Activated naive CD8-positive, alpha-beta T cell treated with anti-CD3 and anti-CD28 coated beads for 36 hours (primary cell): Measurements from ENCODE around the gene SRI. TPM values are rescaled to one million over a fixed set of nuclear protein-coding genes. Genes with fewer than 3 reads are reported as not detected.
"Not testable (repeated sequence)": the region's sequence is repeated elsewhere in the genome, so short reads cannot be mapped to it uniquely, and the experiment has no call there.

Experiments
- DNase-seq: peaks from one replicate; pipeline ENCODE4 v3.0.0; 2021
- H3K27ac Mint-ChIP-seq: one replicate; pipeline ENCODE4 v1.8.0; 2022; ENCODE audit warnings: mild to moderate bottlenecking, moderate library complexity, mixed read lengths
- H3K27me3 Mint-ChIP-seq: one replicate; pipeline ENCODE4 v1.8.0; 2022; ENCODE audit warnings: mild to moderate bottlenecking, mixed read lengths
- H3K36me3 Mint-ChIP-seq: one replicate; pipeline ENCODE4 v1.8.0; 2021; ENCODE audit warnings: mild to moderate bottlenecking, mixed read lengths
- H3K4me1 Mint-ChIP-seq: one replicate; pipeline ENCODE4 v1.8.0; 2021; ENCODE audit warnings: mixed read lengths
- H3K4me3 Mint-ChIP-seq: one replicate; pipeline ENCODE4 v1.8.0; 2022; ENCODE audit warnings: mild to moderate bottlenecking, moderate library complexity, mixed read lengths
- H3K9me3 Mint-ChIP-seq: one replicate; pipeline ENCODE4 v1.8.0; 2022; ENCODE audit warnings: mixed read lengths
- total RNA-seq, 2 experiments: library from RNA; stranded (reverse); gene quantifications; one replicate each; pipeline ENCODE4 v1.2.3, GENCODE V29; 2021

Gene SRI, protein sequence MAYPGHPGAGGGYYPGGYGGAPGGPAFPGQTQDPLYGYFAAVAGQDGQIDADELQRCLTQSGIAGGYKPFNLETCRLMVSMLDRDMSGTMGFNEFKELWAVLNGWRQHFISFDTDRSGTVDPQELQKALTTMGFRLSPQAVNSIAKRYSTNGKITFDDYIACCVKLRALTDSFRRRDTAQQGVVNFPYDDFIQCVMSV
- total RNA-seq, result 100 to 1,000 TPM; 201 to 206 TPM

DNA sequence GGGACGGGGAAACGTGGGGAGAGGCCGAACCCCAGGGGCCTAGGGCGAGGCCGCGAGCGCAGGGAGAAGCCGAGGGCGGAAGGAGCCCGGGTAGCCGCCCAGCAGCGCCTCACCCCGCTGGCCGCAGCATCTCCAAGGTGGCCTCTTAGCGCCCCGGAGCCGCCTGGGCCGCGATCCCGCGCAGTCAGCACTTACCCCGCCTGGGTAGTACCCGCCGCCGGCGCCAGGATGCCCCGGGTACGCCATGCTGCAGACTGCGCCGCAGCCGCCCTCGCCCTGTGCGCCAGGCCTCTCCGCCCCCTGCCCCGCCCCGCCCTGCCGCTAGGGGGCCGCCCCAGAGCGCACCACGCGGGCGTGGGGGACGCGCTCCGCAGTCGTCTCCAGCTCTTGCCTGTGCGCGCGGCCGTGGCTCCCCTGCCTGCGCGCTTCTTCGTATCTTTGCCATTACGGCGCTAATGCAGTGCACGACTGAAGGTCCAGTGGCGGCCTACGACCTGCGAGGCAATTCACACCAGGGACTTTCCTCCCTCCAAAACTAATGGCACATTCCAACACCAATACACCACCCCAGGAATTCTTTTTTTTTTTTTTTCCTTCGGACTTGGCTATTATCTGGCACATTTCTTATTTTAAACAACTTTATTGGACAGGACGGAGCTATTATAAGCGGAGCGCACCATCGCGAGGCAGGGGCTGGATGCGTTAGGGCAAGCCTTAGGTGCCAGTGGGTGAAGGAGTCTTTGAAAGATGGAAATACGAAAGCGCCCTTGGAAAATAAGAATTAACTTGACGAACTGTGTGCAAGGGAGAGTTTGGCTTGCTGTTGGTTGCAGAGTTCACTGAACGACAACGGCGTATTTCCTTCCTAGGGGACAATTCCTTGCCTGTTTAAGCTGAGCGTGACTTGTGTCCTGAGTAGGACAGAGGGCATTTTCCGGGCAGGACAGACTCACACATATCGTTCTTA is at the start of gene SRI:
Gene SRI, minus strand, starts transcription at position 258 of the 967 bp plus-strand sequence. Its CDS starts 12 bp downstream, at position 246.
- Mint-ChIP-seq H3K4me3 (peak within 1 kb of the TSS; percentile 99), H3K27ac (peak within 1 kb of the TSS; percentile 94), H3K27me3 (no peaks in the 10 kb centered on the region), H3K4me1 (peaks cover 28% of the 10 kb centered on the region), H3K36me3 (peaks cover 16% of the 10 kb centered on the region), H3K9me3 (no peaks in the 10 kb centered on the region)
- peak; percentile 95 for DNase-seq

DNA sequence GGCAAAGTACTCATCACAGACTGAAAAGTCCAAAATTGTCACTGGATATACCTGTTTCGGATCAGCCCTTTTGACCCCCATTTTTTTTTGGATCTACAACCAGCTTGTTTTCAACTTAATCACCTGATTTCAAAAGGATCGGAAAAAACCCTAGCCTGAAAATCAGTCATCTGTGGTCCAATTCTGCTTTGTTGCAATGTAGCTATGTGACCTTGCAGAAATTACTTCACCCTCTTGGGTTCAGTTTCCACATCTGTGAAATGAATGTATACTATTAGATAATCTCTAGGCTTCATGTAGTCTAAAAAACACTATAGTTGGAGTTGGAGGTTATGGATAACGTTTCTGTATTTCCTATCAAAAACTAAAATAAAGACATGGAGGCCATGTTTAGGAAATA is 49.7 kb upstream of the SRI start:
- H3K36me3 Mint-ChIP-seq, result no peaks in the 10 kb centered on the region

DNA sequence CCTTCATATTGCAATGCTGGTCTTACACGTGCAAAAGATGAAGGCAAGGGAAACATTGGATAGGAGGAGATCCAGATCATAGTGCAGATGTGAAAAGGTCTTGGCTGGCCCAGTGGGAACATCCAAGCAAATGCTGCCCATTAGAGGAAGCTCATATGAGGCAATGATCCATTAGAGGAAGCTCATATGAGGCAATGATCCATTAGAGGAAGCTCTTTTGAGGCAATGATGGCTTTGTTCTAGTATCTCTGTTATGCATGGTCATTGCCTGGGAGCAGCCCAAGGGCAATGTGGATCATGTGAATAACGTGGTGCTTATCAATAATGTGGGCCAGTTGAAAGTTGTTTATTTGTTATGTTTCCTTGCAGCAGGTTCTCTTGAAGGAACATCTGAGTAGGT is 49.0 kb upstream of the SRI start:
- H3K27me3 Mint-ChIP-seq, result peaks cover 12% of the 10 kb centered on the region
- no peaks in the 10 kb centered on the region for H3K9me3 Mint-ChIP-seq
- DNase-seq, result no peak
- H3K4me1 Mint-ChIP-seq, result no peaks in the 10 kb centered on the region
- no peaks in the 10 kb centered on the region for H3K36me3 Mint-ChIP-seq
- no peak overlapping the region for H3K4me3 Mint-ChIP-seq
- H3K27ac Mint-ChIP-seq, result no peak overlapping the region

More for the DNA sequence above, 49.7 kb upstream of the SRI start:
- Mint-ChIP-seq H3K4me3 (no peak overlapping the region), H3K4me1 (no peaks in the 10 kb centered on the region), H3K9me3 (no peaks in the 10 kb centered on the region), H3K27me3 (peaks cover 10% of the 10 kb centered on the region), H3K27ac (no peak overlapping the region)
- no peak for DNase-seq

DNA sequence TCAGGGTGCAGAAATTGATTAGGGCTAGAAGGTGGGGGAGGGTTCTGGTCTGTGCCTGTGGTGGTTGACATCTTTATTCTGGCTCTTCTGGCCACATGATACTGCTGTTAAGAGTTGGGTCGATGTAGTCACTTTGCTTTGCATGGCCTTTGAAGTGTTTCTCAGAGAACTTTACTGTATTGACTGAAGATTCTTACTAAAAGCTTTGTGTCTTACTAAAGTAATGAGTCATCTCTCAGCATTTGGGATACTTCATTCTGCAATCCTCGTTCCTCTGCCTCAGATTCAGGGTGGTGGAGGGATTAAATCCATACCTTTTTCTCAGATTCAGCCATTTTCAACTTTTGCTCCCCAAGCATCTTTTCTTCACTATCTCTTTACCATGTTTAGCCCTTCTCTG is 48.2 kb upstream of the SRI start:
- Mint-ChIP-seq H3K9me3 (no peaks in the 10 kb centered on the region), H3K36me3 (no peaks in the 10 kb centered on the region), H3K4me1 (no peaks in the 10 kb centered on the region), H3K27me3 (peaks cover 14% of the 10 kb centered on the region), H3K4me3 (no peak overlapping the region), H3K27ac (no peak overlapping the region)
- DNase-seq, result no peak

DNA sequence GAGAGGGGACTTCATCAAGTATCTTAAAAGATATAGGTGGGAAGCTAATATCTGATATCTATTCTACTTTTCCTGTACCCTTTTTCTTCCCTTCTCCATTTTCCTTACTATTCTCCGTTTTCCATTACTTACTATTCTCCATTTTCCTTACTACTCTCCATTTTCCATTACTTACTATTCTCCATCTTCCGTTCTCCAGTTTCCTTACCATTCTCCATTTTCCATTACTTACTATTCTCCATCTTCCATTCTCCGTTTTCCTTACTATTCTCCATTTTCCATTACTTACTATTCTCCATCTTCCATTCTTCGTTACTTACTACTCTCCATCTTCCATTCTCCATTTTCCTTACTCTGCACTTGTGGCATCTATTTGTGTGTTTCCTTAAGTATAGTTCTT is 47.6 kb upstream of the SRI start:
- no peaks in the 10 kb centered on the region for H3K36me3 Mint-ChIP-seq
- H3K4me3 Mint-ChIP-seq, result no peak overlapping the region
- no peak overlapping the region for H3K27ac Mint-ChIP-seq
- no peaks in the 10 kb centered on the region for H3K4me1 Mint-ChIP-seq
- H3K9me3 Mint-ChIP-seq, result no peaks in the 10 kb centered on the region
- peaks cover 14% of the 10 kb centered on the region for H3K27me3 Mint-ChIP-seq
- DNase-seq, result no peak

DNA sequence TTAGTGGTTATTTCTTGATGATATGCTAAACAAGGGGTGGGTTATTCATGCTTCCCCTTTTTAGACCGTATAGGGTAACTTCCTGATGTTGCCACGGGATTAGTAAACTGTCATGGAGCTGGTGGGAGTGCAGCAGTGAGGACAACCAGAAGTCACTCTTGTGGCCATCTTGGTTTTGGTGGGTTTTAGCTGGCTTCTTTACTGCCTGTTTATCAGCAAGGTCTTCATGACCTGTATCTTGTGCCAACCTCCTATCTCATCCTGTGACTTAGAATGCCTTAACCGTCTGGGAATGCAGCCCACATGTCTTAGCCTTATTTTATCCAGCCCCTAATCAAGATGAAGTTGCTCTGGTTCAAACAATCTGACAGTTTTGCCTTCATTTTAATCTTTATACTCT is 45.1 kb upstream of the SRI start:
- H3K4me3 Mint-ChIP-seq, H3K4me1 Mint-ChIP-seq, DNase-seq, H3K27ac Mint-ChIP-seq, H3K36me3 Mint-ChIP-seq, H3K9me3 Mint-ChIP-seq: not testable (repeated sequence)
- peaks cover 14% of the 10 kb centered on the region for H3K27me3 Mint-ChIP-seq

DNA sequence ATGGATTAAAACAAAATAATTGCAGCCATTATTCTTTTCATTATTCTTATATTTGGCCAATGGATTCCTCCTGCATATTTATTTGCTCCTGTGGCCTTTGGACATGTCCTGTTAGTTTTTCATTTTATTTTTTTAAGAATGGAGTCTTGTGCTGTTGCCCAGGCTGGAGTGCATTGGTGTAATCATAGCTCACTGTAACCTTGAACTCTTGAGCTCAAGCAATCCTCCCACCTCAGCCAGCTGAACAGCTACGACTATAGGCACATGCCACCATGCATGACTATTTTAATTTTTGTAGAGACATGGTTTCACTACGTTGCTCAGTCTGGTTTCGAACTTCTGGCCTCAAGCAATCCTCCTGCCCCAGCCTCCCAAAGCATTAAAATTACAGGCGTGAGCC is 42.7 kb upstream of the SRI start:
- no peaks in the 10 kb centered on the region for H3K9me3 Mint-ChIP-seq
- H3K27me3 Mint-ChIP-seq, result peaks cover 19% of the 10 kb centered on the region
- DNase-seq, result no peak
- no peaks in the 10 kb centered on the region for H3K36me3 Mint-ChIP-seq
- H3K4me1 Mint-ChIP-seq, result no peaks in the 10 kb centered on the region
- no peak overlapping the region for H3K4me3 Mint-ChIP-seq
- no peak overlapping the region for H3K27ac Mint-ChIP-seq

DNA sequence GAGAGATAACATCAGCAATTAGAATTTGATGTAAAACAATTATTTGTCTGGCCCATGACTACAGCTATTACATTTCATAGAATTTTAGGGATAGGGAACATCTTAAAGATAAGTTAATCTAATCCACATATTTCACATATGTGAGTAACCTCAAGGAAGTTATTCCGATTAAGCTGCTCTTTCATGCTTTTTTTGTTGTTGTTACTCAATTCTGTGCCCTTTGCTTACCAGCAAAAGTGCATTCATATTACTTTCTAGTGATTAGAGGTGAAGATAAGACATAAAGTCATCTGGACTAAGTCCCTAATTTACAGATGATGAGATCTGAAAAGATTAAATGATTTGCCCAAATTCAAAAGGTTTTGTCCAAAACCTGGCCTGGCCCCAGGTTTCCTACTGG is 40.9 kb upstream of the SRI start:
- H3K9me3 Mint-ChIP-seq, result no peaks in the 10 kb centered on the region

DNA sequence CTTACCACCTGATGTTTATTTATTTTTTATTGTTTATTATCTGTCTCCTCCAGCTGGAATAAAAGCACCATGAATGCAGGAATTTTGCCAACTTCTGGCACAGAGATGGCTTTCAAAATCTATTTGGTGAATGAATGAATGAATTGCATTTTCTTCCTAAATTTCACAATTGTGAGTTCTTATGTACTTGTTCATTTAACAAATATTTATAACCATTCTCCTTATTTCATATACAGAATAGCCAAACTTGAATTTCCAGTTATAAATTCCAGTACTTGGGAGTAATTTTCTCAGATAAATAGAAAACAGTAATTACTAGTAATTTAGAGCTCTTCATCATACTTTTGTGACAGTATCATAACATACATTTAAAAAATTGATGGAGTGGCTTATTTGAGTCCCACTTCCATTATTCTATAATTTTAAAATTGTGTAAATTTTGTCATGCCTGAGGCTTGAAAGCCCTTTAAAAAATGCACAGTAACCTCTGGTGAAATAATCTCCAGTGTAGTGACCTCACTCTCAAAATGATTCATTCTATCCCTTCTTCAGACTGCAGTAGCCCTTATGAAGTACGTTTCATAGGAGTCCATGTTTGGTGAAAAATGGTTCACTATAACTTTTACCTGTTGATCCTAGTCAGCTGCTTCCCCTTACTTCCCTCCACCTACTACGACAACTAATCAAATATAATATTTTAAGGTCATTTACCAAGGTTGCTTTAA is 40.0 kb upstream of the SRI start:
- H3K4me1 Mint-ChIP-seq, result no peaks in the 10 kb centered on the region
- H3K36me3 Mint-ChIP-seq, result no peaks in the 10 kb centered on the region
- H3K27ac Mint-ChIP-seq, result no peak overlapping the region
- no peak overlapping the region for H3K4me3 Mint-ChIP-seq
- H3K9me3 Mint-ChIP-seq, result peaks cover 1% of the 10 kb centered on the region
- DNase-seq, result no peak
- H3K27me3 Mint-ChIP-seq, result peaks cover 20% of the 10 kb centered on the region

More for the DNA sequence above, 40.9 kb upstream of the SRI start:
- H3K27me3 Mint-ChIP-seq, result peaks cover 24% of the 10 kb centered on the region
- no peaks in the 10 kb centered on the region for H3K4me1 Mint-ChIP-seq
- no peak overlapping the region for H3K4me3 Mint-ChIP-seq
- no peak overlapping the region for H3K27ac Mint-ChIP-seq
- no peaks in the 10 kb centered on the region for H3K36me3 Mint-ChIP-seq
- DNase-seq, result no peak

DNA sequence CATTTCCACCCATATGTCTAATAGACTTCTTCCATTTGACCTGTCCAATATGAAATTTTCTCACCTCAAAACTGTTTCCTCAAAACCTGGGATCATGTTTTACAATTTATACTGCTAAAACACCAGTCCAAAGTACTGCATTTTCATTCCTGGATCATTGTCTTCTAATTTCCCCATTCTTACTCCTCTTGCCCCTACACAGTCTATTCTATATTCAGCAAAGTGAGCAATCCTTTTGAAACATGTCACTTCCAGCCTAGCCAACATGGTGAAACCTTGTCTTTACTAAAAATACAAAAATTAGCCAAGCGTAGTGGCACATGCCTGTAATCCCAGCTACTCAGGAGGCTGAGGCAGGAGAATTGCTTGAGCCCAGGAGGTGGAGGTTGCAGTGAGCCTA is 38.5 kb upstream of the SRI start:
- not testable (repeated sequence) for H3K36me3 Mint-ChIP-seq, DNase-seq, H3K27ac Mint-ChIP-seq, H3K4me1 Mint-ChIP-seq, H3K4me3 Mint-ChIP-seq
- H3K9me3 Mint-ChIP-seq, result peaks cover 14% of the 10 kb centered on the region
- H3K27me3 Mint-ChIP-seq, result peaks cover 14% of the 10 kb centered on the region

DNA sequence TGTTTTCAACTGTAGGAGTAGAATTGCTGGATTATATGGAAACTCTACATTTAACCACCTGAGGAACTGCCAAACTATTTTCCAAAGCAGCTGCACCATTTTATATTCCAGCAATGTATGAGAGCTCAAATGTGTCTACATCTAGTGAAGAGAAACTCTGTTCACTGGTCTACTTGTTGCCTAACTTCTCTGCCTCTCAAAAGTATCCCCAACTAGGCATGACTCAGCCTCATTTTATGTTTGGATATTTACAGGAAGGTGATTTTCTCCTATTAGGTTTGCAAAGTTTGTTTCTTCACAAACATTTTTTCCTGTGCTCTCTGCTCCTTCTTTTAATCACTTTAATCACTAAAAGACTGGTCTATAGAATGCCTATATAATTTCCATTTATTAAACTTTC is 37.1 kb upstream of the SRI start:
- Mint-ChIP-seq H3K4me1 (no peaks in the 10 kb centered on the region), H3K9me3 (peaks cover 14% of the 10 kb centered on the region), H3K27me3 (peaks cover 14% of the 10 kb centered on the region), H3K27ac (no peak overlapping the region), H3K36me3 (peaks cover 2% of the 10 kb centered on the region), H3K4me3 (no peak overlapping the region)
- no peak for DNase-seq

DNA sequence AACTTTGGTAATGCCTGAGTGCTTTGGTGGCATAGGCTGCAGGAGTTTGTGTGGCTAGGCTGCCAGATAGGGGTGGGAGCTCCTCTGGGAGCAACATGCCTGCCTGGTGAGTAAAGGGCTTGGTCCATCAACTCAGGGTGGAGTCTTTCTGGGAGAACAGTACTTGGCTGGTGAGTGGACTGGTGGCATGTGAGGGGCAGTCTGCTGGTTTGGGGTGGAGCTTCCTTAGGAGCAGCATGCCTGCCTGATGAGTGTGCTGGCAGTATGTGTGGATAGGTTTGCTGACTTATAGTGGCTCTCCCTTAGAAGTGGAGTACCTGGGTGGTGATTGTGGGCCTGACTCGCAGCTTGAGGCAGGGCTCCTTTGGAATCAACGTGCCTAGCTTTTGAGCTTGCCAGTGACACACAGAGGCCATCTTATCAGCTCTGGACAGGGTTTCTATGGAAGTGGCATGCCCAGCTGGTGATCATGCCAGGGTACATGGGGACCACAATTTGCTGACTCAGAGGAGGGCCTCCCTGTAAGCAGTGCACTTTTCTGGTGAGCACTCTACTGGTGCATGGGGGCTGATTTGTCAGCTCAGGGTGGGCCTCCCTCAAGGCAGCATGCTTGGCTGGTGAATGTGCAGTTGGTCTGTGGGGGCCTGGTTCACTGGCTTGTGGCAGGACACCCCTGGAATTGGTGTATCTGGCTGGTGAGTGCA is 35.0 kb upstream of the SRI start:
- Mint-ChIP-seq H3K4me3 (no peak overlapping the region), H3K9me3 (peaks cover 14% of the 10 kb centered on the region), H3K4me1 (no peaks in the 10 kb centered on the region), H3K27ac (no peak overlapping the region), H3K36me3 (peaks cover 2% of the 10 kb centered on the region), H3K27me3 (peaks cover 20% of the 10 kb centered on the region)
- no peak for DNase-seq

DNA sequence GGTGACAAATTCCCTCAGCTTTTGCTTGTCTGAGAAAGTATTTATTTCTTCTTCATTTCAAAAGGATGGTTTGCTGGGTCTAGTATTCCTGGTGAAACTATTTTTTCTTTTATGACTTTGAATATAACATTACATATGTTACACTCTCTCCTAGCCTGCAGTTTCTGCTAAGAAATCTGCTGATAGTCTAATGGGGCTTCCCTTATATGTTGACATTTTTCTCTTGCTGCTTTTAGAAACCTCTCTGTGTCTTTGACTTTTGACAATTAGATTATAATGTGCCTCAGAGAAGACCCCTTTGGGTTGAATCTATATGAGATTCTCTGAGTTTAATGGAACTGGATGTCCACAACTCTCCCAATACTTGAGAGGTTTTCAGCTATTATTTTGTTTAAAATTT is 33.8 kb upstream of the SRI start:
- peaks cover 14% of the 10 kb centered on the region for H3K9me3 Mint-ChIP-seq
- H3K27me3 Mint-ChIP-seq, result peaks cover 24% of the 10 kb centered on the region

DNA sequence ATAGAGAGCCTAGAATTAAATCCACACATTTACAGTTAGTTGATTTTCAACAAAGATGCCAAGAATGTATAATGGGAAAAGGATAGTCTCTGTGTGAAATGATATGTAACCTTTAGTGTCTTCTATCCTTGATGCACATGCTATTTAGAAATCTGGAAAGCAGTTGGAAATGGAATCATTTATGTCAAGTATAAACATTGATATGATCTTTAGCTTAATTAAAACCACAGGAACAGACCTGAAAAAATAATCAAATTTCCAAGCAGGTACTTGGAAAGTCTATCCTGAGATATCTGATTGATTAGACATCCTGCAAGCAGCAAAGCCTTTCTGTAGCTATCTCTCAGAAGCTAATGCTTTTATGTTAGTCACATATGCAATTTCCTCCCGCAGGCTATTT is 24.4 kb upstream of the SRI start:
- no peak overlapping the region for H3K4me3 Mint-ChIP-seq
- no peak overlapping the region for H3K27ac Mint-ChIP-seq
- no peaks in the 10 kb centered on the region for H3K36me3 Mint-ChIP-seq
- no peaks in the 10 kb centered on the region for H3K4me1 Mint-ChIP-seq
- H3K9me3 Mint-ChIP-seq, result no peaks in the 10 kb centered on the region
- DNase-seq, result no peak
- H3K27me3 Mint-ChIP-seq, result peaks cover 26% of the 10 kb centered on the region

More for the DNA sequence above, 33.8 kb upstream of the SRI start:
- no peaks in the 10 kb centered on the region for H3K4me1 Mint-ChIP-seq
- no peak for DNase-seq
- peaks cover 2% of the 10 kb centered on the region for H3K36me3 Mint-ChIP-seq
- H3K27ac Mint-ChIP-seq, result no peak overlapping the region
- H3K4me3 Mint-ChIP-seq, result no peak overlapping the region
